HUES48 (cell line): ENCODE data around the gene STUB1.
"Not testable (repeated sequence)": the region's sequence is repeated elsewhere in the genome, so short reads cannot be mapped to it uniquely, and the experiment has no call there.

ENCODE experiments used
- H3K27ac ChIP-seq: one replicate; pipeline ENCODE4 v1.7.0; 2013; ENCODE audit warnings: low read depth, low read length, inconsistent platforms
- H3K27me3 ChIP-seq: 2 replicates; pipeline ENCODE4 v1.6.1; 2013; ENCODE audit warnings: mild to moderate bottlenecking, low read length; ENCODE audit not compliant: control insufficient read depth, insufficient read depth
- H3K36me3 ChIP-seq: 2 replicates; pipeline ENCODE4 v1.6.1; 2013; ENCODE audit warnings: low read length; ENCODE audit not compliant: control insufficient read depth, insufficient read depth
- H3K4me1 ChIP-seq: 2 replicates; pipeline ENCODE4 v1.6.1; 2013; ENCODE audit warnings: mild to moderate bottlenecking, low read length; ENCODE audit not compliant: control insufficient read depth, insufficient read depth
- H3K4me3 ChIP-seq: 2 replicates; pipeline ENCODE4 v1.5.1; 2013; ENCODE audit warnings: mild to moderate bottlenecking, low read depth, low read length
- H3K9ac ChIP-seq: 2 replicates; pipeline ENCODE4 v1.6.1; 2013; ENCODE audit warnings: mild to moderate bottlenecking, low read depth, low read length, moderate library complexity
- H3K9me3 ChIP-seq: 2 replicates; pipeline ENCODE4 v1.6.1; 2013; ENCODE audit warnings: low read length; ENCODE audit not compliant: control insufficient read depth, insufficient read depth

STUB1 gene

DNA sequence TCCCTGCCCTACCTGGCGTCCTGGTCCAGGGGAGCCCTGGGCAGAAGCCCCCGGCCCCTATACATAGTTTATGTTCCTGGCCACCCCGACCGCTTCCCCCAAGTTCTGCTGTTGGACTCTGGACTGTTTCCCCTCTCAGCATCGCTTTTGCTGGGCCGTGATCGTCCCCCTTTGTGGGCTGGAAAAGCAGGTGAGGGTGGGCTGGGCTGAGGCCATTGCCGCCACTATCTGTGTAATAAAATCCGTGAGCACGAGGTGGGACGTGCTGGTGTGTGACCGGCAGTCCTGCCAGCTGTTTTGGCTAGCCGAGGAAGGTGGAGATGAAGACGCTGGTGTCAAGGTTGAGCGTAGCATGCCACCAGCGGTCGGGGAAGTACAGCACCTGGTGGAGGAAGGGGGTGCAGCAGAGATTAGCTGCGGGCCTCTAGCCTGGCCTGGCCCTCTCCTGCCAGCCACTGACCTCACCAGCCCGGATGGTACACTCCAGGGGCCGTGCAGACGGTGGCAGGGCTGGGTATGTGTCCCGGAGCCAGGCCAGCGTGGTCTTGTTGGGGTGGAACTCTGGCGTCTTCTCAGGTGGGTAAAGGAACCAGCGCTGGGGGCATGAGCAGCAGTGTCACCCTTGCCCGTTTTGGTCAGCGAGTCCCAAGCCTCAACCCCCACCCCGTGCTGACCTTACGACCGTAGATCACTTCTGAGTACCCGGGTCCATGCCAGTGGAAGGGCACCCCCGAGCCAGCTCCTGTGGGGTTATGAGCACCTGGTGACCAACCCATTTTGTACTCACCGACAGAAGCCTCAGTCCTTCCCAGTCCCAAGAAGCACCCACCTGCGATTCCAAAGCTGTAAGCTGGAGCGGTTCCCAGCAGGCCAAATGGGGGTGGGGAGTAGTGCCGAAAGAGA, 2.5 kb downstream of the STUB1 start:
- peak overlapping the region; percentile 90 for H3K4me3 ChIP-seq
- peaks cover 45% of the 10 kb centered on the region for H3K36me3 ChIP-seq
- H3K27ac ChIP-seq: no peak overlapping the region
- no peaks in the 10 kb centered on the region for H3K27me3 ChIP-seq
- H3K9me3 ChIP-seq: no peaks in the 10 kb centered on the region
- H3K9ac ChIP-seq: no peak overlapping the region
- H3K4me1 ChIP-seq: peaks cover 20% of the 10 kb centered on the region

DNA sequence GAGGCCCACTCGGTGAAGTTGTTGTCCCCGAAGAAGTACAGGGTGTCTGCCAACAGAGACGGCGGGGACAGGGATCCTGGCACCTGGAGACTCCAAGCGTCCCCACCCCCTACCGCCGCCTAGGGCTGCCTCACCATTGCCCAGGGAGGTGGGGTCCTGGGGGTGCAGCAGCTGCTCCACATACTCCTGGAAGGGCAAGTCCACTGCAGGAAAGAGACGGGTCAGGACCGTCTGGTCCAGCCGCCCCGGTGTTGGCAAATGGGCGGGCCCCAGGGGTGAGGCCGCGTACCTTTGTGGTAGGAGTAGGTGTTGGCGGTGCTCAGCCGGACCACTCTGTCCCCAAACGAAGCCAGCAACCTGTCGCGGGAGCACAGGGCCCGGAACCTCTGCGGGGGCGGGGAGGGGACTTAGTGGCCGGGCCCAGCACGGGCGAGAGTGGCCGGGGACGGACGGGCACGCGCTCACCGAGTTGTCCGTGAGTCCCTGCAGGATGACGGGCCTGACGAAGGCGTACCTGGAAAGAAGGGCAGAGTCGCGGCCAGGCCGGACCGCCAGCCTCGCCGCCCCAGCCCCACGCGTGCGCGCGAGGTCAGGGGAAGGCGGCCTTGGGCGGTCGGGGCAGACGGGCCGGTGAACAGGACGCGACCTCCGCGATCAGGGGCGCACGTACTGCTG, 3.3 kb downstream of the STUB1 start:
- Histone ChIP-seq H3K27ac (peak overlapping the region; percentile 76), H3K4me3 (peak overlapping the region; percentile 90), H3K9me3 (no peaks in the 10 kb centered on the region), H3K9ac (peak overlapping the region; percentile 80), H3K27me3 (no peaks in the 10 kb centered on the region), H3K4me1 (peaks cover 19% of the 10 kb centered on the region), H3K36me3 (peaks cover 49% of the 10 kb centered on the region)

DNA sequence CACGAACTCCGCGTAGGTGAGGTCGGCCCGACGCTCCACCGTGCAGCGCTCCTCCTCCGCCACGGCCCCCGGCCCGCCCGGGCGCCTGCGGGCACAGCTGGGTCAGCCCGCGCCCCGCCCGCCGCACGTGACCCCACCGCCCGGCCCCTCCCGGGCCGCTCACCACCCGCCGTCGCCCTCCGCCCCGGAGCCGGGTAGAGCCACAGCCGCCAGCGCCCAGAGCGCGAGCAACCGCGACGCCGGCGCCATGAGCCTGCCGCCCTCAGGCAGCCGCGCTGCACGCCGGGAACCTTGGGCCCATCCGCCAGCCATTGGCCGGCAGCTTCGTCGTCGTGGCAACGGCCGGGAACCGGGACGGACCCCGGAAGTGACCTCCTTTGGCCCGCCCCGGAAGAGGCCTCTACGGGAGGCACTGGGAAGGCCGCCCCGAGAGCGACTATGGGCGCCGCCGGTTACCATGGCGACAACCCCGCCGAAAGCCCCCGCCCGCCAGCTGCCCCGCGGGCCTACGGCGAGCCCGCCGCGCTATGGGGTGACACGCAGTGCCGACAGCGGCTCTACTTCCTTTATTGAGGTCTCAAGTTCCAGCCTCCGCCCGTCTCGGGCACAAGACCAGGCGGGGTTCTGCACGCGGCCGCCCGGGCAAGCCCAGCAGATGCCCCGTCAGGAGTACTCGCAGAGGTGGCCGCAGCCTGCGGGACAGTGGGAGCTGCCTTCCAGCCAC, 4.0 kb downstream of the STUB1 start, which contains the start of gene JMJD8:
Gene JMJD8 (minus strand): TSS at position 264 of the 724 bp plus-strand sequence. CDS start 15 bp downstream, at position 249.
- no peaks in the 10 kb centered on the region for H3K9me3 ChIP-seq
- H3K27ac ChIP-seq: peak within 1 kb of the TSS; percentile 76
- H3K9ac ChIP-seq: peak within 1 kb of the TSS; percentile 80
- peaks cover 49% of the 10 kb centered on the region for H3K36me3 ChIP-seq
- H3K4me3 ChIP-seq: peak within 1 kb of the TSS; percentile 90
- no peaks in the 10 kb centered on the region for H3K27me3 ChIP-seq
- peaks cover 13% of the 10 kb centered on the region for H3K4me1 ChIP-seq

DNA sequence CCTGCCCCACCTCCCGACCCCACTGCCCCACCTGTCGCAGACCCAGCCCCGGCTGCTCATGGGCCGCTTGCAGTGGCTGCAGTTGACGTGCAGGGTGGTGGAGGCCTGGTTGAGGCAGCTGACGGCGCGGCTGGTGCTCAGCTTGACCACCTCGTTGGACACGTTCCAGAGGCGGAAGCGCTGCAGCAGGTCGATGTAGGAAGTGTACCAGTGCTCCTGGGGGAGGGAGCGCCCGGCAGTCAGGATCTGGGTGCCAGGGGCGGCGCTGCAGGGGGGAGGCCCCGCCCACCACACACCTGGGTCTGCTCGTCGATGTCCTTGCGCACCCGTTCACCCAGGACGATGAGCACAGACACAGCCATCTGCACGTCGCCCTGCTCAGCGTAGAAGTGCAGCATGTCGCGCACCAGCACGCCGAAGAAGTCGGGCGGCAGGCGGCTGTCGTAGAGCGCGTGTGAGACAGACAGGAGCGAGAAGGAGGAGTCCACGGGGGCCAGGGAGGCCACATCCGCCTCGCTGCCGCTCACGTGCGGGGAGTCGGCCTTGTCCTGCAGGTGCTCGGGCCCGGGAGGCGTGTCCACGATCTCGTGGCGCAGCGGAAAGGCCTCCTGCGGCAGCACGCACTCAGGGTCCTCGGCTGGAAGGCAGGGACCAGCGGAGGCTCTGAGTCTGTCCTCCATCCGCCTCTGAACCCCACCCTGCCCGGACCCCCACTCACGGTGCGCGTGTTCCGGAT, 4.9 kb downstream of the STUB1 start:
- peaks cover 16% of the 10 kb centered on the region for H3K4me1 ChIP-seq
- peaks cover 49% of the 10 kb centered on the region for H3K36me3 ChIP-seq
- no peak overlapping the region for H3K27ac ChIP-seq
- H3K9ac ChIP-seq: no peak overlapping the region
- no peaks in the 10 kb centered on the region for H3K9me3 ChIP-seq
- H3K27me3 ChIP-seq: no peaks in the 10 kb centered on the region
- no peak overlapping the region for H3K4me3 ChIP-seq

DNA sequence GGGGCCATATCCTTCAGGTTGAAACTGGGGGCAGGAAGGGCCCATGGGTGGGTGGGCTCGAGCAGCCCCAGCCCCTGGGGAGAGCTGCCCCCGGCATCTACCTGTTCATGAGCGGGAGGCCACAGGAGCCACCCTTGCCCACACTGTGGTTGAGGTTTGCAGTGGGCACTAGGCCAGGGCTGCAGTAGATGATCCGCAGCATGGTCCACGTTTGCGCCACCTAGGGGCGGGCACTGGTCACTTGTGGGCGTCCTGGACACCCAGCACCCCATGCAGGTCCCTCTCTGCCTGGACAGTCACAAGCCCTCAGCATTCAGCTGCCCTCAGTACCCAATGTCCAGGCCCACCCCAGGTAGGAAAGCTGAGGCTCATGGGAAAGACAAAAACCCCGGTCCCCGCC, 5.8 kb downstream of the STUB1 start:
- no peak overlapping the region for H3K9ac ChIP-seq
- H3K36me3 ChIP-seq: peaks cover 49% of the 10 kb centered on the region
- H3K27me3 ChIP-seq: 0 out of 2 replicates have a peak, but pooled peaks cover 2% of the 10 kb centered on the region
- H3K4me3 ChIP-seq: no peak overlapping the region
- no peaks in the 10 kb centered on the region for H3K9me3 ChIP-seq
- H3K27ac ChIP-seq: no peak overlapping the region
- H3K4me1 ChIP-seq: peaks cover 16% of the 10 kb centered on the region

DNA sequence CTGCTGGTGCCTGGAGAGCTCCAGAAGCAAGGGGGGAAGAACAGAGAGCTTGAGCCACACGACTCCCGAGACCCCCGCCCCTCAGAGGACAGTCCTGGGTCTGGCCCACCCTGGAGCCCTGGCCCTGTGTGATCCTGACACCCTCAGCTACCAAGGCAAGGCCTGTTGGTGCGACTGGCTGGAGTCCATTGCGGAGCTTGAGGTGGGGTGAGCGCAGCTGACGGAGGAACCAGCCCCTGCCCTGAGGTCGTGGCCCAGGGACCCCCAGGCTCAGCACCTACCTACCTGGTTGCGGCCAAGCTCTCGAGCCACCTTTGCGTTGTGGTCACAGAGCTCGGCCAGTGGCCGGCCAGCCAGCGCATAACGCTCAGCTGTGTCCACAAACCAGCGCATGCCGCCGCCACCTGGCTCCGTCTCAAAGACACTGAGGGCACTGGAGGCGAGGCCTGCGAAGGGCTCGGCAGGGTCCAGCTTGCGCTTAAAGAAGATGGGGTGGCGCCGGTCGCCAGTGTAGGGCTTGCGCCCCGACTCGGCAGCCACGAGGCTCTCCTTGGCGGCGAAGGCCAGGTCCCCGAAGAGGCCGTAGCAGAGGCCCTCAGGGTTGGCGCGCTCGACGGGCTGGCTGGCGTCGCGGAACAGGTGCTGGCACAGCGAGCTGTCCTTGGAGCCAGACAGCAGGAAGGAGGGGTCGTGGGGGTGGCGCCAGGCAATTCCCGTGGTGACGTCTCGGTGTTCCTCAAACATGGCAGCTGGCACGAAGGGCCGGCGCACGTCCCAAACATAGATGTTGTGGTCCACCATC, 6.5 kb downstream of the STUB1 start:
- Histone ChIP-seq H3K9me3 (no peaks in the 10 kb centered on the region), H3K4me1 (peaks cover 9% of the 10 kb centered on the region), H3K4me3 (no peak overlapping the region), H3K36me3 (peaks cover 45% of the 10 kb centered on the region), H3K27ac (no peak overlapping the region), H3K9ac (no peak overlapping the region), H3K27me3 (0 out of 2 replicates have a peak, but pooled peaks cover 6% of the 10 kb centered on the region)

DNA sequence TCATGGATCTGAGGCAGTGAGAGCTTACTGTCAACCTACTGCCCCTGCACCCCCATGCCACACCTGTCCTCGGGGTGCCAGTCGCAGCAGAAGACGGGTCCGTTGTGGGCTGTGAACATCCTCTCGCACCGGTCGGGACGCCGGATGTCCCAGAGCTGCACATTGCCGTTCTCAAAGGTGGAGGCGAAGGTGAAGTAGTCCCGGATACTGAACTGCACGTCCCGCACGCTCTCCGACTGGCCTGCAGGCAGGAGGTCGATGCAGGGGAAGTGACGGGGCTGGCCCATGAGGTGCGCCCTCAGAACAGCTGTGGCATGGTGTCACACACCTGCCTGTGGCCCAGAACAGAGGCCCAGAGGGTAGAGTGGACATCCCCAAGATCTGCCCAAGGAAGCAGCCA, 7.3 kb downstream of the STUB1 start:
- Histone ChIP-seq H3K9me3 (no peaks in the 10 kb centered on the region), H3K4me1 (peaks cover 9% of the 10 kb centered on the region), H3K4me3 (no peak overlapping the region), H3K27ac (no peak overlapping the region), H3K27me3 (peaks cover 14% of the 10 kb centered on the region), H3K9ac (no peak overlapping the region), H3K36me3 (peaks cover 36% of the 10 kb centered on the region)

DNA sequence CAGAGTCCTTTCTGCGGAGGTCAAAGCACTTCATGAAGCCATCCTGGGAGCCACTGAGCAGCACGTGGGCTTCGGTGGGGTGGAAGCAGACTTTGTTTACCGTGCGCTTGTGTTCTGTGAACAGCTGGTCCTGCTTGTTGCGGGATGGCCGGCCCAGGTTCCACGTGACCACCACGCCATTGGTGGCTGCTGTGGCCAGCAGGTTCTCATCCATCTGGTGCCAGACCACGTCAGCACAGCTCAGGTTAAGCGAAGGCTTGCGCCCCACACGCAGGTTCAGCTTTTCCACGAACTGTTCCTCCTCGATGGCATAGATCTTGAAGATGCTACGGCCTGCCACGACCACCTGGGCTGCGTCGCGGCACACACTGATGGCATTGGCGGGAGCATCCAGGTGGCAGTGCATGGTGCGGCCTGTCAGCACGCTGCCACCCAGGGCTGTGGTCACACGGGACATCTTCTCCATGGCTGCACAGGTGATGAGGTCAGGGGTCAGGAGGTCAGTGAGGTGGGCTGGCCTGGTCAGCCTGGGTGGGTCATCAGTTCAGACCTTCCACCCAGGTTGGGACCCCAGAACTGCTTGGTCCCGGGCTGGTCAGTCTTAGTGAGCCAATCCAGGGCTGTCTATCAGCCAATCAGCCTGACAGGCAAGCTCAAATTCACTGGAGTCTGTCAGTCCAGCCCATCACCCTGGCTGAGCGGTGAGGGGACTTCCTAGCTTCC, 9.1 kb downstream of the STUB1 start:
- Histone ChIP-seq H3K4me3 (peak overlapping the region; percentile 93), H3K9ac (peak overlapping the region; percentile 79; the same call in 1 of the 2 replicates), H3K36me3 (peaks cover 26% of the 10 kb centered on the region), H3K27me3 (peaks cover 29% of the 10 kb centered on the region), H3K4me1 (peaks cover 4% of the 10 kb centered on the region; the same call in 1 of the 2 replicates), H3K27ac (peak overlapping the region; percentile 82), H3K9me3 (no peaks in the 10 kb centered on the region)

DNA sequence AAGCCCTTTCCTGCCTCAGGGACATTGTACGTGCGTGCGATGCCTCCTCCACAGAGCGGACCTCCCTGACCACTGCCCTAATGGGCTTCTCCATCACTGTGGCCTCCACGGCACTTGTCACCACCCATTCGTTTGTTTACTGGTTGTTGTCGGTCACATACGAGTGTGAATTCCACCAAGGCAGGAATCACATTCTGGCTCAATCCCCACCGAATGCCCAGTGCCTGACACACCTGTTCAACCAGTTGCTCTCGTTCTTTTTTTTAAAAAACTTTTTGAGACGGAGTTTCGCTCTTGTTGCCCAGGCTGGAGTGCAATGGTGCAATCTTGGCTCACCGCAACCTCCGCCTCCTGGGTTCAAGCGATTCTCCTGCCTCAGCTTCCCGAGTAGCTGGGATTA, 11.0 kb downstream of the STUB1 start:
- not testable (repeated sequence) for H3K4me3 ChIP-seq, H3K9me3 ChIP-seq, H3K4me1 ChIP-seq, H3K9ac ChIP-seq, H3K27ac ChIP-seq
- Histone ChIP-seq H3K36me3 (peaks cover 18% of the 10 kb centered on the region), H3K27me3 (peaks cover 46% of the 10 kb centered on the region)
